Measurements from ENCODE around the gene ENTPD3.

DNA sequence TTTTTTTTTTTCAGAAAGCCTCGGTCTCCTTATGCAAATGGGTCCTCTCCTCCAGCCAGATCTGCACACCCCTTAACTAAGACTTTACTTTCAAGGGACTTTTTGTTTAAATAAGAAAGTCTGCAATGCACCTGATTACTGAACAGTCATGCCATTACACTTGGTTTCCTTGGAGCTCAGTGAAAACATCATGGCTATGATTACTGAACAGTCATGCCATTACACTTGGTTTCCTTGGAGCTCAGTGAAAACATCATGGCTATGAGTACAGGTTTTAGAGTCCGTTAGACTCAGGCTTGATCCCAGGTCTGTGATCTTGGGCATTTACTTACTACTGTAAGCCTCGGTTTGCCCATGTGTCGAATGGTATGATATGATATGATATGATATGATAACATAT, 10.1 kb downstream of the ENTPD3 start:
- TF ChIP-seq, protein P1, sequence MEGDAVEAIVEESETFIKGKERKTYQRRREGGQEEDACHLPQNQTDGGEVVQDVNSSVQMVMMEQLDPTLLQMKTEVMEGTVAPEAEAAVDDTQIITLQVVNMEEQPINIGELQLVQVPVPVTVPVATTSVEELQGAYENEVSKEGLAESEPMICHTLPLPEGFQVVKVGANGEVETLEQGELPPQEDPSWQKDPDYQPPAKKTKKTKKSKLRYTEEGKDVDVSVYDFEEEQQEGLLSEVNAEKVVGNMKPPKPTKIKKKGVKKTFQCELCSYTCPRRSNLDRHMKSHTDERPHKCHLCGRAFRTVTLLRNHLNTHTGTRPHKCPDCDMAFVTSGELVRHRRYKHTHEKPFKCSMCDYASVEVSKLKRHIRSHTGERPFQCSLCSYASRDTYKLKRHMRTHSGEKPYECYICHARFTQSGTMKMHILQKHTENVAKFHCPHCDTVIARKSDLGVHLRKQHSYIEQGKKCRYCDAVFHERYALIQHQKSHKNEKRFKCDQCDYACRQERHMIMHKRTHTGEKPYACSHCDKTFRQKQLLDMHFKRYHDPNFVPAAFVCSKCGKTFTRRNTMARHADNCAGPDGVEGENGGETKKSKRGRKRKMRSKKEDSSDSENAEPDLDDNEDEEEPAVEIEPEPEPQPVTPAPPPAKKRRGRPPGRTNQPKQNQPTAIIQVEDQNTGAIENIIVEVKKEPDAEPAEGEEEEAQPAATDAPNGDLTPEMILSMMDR (conservative IDR thresholded peaks at IDR 0.05; ENCODE audit: low read length), result no peak
- no peak for TF ChIP-seq EZH2phosphoT487 (IDR thresholded peaks at IDR 0.05; ENCODE audit: borderline replicate concordance, low read depth, low read length)

Data from OCI-LY7 (cell line).